Activated CD8-positive, alpha-beta T cell treated with anti-CD3 and anti-CD28 coated beads for 36 hours (primary cell): ENCODE data around the gene GSTT2B. TPM values are rescaled to one million over a fixed set of nuclear protein-coding genes. Genes with fewer than 3 reads are reported as not detected.
"Not testable (repeated sequence)": the region's sequence is repeated elsewhere in the genome, so short reads cannot be mapped to it uniquely, and the experiment has no call there.

Experiments used
- ATAC-seq: fragments of 200-7000 bp; cut with Tn5 transposase; one replicate; pipeline ENCODE4 v1.10.0; 2021; ENCODE audit warnings: mild to moderate bottlenecking, moderate library complexity
- CTCF ChIA-PET: fragments of 350-600 bp; sonication (Branson Sonifier 250); formaldehyde crosslinking; loops from one replicate; lab custom pipeline; 2021; ENCODE audit warnings: antibody characterized with exemption; lab: Charles Lee
- POLR2A ChIA-PET: fragments of 350-600 bp; sonication (Branson Sonifier 250); formaldehyde crosslinking; loops from one replicate; lab custom pipeline; 2021; ENCODE audit warnings: antibody characterized with exemption; lab: Charles Lee
- DNase-seq: peaks from one replicate; pipeline ENCODE4 v3.0.0-alpha.2; 2020
- H3K27ac Mint-ChIP-seq: one replicate; pipeline ENCODE4 v1.8.0; 2021; ENCODE audit warnings: mild to moderate bottlenecking, mixed read lengths
- H3K27me3 Mint-ChIP-seq: one replicate; pipeline ENCODE4 v1.8.0; 2021; ENCODE audit warnings: mixed read lengths
- H3K36me3 Mint-ChIP-seq: one replicate; pipeline ENCODE4 v1.8.0; 2021; ENCODE audit warnings: low read depth, mixed read lengths
- H3K4me1 Mint-ChIP-seq: one replicate; pipeline ENCODE4 v1.8.0; 2021; ENCODE audit warnings: low read depth, mixed read lengths
- H3K4me3 Mint-ChIP-seq: one replicate; pipeline ENCODE4 v1.8.0; 2021; ENCODE audit warnings: mild to moderate bottlenecking, moderate library complexity, mixed read lengths
- H3K9me3 Mint-ChIP-seq: one replicate; pipeline ENCODE4 v1.8.0; 2021; ENCODE audit warnings: mixed read lengths
- intact Hi-C: fragments of 100-400 bp; cut with micrococcal nuclease; formaldehyde crosslinking; loops from one replicate; pipeline ENCODE4 v1.10.0; 2022
- total RNA-seq, 2 experiments: library from RNA; stranded (reverse); gene quantifications; one replicate each; pipeline ENCODE4 v1.2.3, GENCODE V29; 2021
- TF ChIP-seq, protein P1 (sequence below): fragments of 200-600 bp; IDR thresholded peaks from one replicate; pipeline ENCODE4 v1.8.0; 2022; ENCODE audit warnings: antibody characterized with exemption, mild to moderate bottlenecking

Gene GSTT2B
- total RNA-seq, 2 experiments from 2014 or later = not detected

DNA sequence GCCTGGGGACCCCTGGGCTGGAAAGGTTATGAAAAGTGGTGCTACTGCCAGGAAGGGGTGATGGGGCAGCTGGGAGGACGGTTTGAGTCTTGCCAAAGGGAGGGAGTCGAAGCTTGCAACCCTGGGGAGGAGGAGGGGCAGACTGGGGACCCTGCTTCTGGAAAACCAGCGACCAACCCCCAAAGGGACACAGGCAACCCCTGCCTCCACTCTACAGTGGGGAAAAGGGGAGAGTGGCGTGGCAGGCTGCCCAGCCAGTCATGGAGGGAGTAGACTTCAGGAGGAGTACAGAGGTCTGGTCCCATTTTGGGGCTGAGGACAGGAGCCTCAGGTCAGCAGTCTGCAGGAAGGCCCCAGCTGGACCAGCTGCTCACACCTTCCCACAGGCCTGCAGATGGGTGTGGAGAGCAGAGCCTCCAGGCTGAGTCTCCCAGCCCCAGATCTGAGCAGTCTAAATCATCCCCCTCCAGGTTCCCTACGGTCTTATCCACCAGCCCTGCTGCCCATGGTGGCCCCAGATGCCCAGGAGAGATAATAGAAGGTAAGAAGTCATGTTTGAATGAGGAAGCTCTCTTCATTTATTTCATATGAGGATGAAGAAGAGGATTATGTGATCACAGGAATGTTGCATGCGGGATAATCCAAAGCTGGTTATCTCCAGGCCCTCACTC lies 10.0 kb upstream of the GSTT2B start:
- CTCF ChIA-PET = no interaction called here
- H3K27me3 Mint-ChIP-seq = no peaks in the 10 kb centered on the region
- TF ChIP-seq, protein P1, sequence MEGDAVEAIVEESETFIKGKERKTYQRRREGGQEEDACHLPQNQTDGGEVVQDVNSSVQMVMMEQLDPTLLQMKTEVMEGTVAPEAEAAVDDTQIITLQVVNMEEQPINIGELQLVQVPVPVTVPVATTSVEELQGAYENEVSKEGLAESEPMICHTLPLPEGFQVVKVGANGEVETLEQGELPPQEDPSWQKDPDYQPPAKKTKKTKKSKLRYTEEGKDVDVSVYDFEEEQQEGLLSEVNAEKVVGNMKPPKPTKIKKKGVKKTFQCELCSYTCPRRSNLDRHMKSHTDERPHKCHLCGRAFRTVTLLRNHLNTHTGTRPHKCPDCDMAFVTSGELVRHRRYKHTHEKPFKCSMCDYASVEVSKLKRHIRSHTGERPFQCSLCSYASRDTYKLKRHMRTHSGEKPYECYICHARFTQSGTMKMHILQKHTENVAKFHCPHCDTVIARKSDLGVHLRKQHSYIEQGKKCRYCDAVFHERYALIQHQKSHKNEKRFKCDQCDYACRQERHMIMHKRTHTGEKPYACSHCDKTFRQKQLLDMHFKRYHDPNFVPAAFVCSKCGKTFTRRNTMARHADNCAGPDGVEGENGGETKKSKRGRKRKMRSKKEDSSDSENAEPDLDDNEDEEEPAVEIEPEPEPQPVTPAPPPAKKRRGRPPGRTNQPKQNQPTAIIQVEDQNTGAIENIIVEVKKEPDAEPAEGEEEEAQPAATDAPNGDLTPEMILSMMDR = no peak
- no peak overlapping the region for H3K4me3 Mint-ChIP-seq
- POLR2A ChIA-PET = interaction anchor here (1.1 to 1.7 kb wide), 2 partner anchors 41 to 44 kb away, joined by 3 to 4 read pairs; no protein-coding TSS in a partner anchor
- peaks cover 28% of the 10 kb centered on the region for H3K36me3 Mint-ChIP-seq
- no peak for DNase-seq
- intact Hi-C loops = no loop called here
- no peaks in the 10 kb centered on the region for H3K9me3 Mint-ChIP-seq
- no peak for ATAC-seq
- peaks cover 21% of the 10 kb centered on the region for H3K4me1 Mint-ChIP-seq
- peak overlapping the region; percentile 15 for H3K27ac Mint-ChIP-seq

DNA sequence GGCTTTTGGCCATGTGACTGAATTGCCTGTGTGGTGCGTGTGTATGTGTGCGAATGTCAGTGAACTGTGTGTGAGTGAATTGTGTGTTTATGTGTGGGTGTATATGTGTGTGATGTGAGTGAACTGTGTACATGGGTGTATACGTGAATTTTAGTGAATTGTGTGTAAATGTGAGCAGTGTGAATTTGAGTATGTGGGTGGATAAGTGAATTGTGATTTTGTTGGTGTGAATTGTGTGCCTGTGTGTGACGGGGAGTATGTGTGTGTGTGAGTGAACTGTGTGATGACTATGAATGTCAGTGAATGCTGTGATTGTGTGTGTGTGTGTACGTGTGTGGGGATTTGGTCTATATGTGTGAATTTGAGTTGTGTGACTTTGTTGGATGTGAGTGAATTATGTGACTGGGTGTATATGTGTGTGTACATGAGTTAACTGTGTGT lies 9.2 kb upstream of the GSTT2B start:
- intact Hi-C loops = no loop called here
- Mint-ChIP-seq H3K36me3 (peaks cover 28% of the 10 kb centered on the region), H3K27ac (peak overlapping the region; percentile 6), H3K4me1 (peaks cover 21% of the 10 kb centered on the region), H3K9me3 (no peaks in the 10 kb centered on the region), H3K4me3 (no peak overlapping the region), H3K27me3 (no peaks in the 10 kb centered on the region)
- no peak for ATAC-seq
- POLR2A ChIA-PET = interaction anchor here (1.1 kb wide), 1 partner anchor 40 kb away, joined by 3 read pairs; no protein-coding TSS in a partner anchor
- DNase-seq = no peak
- CTCF ChIA-PET = no interaction called here
- TF ChIP-seq, protein P1 = no peak

DNA sequence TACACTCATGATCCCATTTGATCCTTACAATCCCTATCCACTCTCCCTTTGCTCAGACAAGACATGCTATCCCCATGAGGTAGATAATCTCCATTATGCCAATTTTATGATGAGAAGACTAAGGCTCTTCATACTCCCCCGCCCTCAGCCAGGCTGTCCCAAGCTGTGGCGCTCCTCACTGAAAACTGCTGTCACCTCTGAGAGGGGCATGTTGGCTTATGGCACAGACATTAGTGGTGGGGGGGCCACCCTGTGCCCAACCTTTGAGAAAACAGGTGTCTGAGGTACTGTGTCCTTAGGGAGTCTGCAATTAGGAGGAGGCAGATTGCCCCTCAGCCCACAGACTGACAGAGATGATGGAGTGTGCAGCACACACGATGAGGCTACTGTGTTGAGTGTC lies 8.1 kb upstream of the GSTT2B start:
- no peak overlapping the region for H3K4me3 Mint-ChIP-seq
- intact Hi-C loops = no loop called here
- TF ChIP-seq, protein P1 = no peak
- H3K27ac Mint-ChIP-seq = no peak overlapping the region
- ATAC-seq (no peak), DNase-seq (no peak)
- ChIA-PET POLR2A (no interaction called here), CTCF (no interaction called here)
- peaks cover 21% of the 10 kb centered on the region for H3K4me1 Mint-ChIP-seq
- H3K36me3 Mint-ChIP-seq = peaks cover 28% of the 10 kb centered on the region
- no peaks in the 10 kb centered on the region for H3K9me3 Mint-ChIP-seq
- no peaks in the 10 kb centered on the region for H3K27me3 Mint-ChIP-seq

DNA sequence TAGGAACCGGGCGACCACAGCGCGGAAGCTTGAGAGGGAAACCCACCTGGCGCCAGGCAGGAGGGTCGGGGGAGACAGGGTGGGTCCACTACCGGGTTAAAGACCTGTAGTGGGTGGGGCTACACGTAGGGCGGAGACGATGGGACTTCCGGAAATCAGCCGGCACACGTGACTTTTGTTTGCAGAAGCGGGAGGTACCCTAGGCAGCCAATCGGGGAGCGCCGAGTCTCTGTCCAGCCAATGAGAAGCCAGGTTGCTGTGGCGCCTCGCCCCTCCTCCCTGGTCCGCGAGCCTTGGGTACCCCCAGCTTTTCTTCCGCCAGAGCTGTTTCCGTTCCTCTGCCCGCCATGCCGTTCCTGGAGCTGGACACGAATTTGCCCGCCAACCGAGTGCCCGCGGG lies 5.6 kb upstream of the GSTT2B start, which contains the start of gene DDTL:
Gene DDTL, plus strand, starts transcription at position 321 of the 400 bp plus-strand sequence. Its CDS starts 27 bp downstream, at position 348.
- H3K27me3 Mint-ChIP-seq, CTCF ChIA-PET, H3K27ac Mint-ChIP-seq, intact Hi-C loops, DNase-seq, H3K4me3 Mint-ChIP-seq, POLR2A ChIA-PET, H3K9me3 Mint-ChIP-seq: not testable (repeated sequence)
- ATAC-seq = peak; percentile 98
- H3K4me1 Mint-ChIP-seq = peaks cover 16% of the 10 kb centered on the region
- H3K36me3 Mint-ChIP-seq = peaks cover 23% of the 10 kb centered on the region

DNA sequence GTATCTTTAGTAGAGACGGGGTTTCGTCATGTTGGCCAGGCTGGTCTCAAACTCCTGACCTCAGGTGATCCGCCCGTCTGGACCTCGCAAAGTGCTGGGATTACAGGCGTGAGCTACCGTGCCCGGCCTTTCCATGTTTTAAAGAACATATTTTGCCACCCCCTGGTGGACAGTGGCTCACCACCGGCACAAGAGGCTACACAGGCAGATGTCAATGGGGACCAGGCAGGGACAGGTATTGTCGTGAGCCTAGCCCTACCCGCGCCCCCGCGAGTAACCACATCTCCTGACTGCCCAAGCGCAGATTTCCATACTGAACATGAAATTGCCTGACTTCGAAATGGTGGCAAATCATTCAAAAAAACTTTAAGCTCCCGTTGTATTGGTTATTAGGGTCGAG lies 5.1 kb upstream of the GSTT2B start:
- peak; percentile 38 for ATAC-seq

DNA sequence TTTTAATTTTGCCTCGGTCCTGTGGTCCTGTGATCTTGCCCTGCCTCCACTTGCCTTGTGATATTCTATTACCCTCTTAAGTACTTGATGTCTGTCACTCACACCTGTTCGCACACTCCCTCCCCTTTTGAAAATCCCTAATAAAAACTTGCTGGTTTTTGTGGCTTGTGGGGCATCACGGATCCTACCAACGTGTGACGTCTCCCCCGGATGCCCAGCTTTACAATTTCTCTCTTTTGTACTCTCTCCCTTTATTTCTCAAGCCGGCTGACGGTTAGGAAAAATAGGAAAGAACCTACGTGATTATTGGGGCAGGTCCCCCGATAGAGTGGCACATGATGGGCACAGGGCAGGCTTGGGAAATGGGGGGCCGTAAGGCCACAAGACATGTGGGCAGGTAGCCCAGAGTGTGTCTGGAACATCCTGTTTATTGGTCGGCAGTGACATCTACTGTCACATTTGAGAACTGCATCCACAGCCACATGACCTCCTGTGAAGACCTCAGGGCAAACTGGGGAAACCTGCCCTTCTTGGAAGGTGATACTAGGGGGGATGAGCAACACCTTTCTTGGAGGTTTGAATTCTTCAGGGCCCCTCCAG lies 4.6 kb downstream of the GSTT2B start:
- H3K36me3 Mint-ChIP-seq, H3K27ac Mint-ChIP-seq, H3K27me3 Mint-ChIP-seq, intact Hi-C loops, H3K9me3 Mint-ChIP-seq, H3K4me1 Mint-ChIP-seq, H3K4me3 Mint-ChIP-seq, POLR2A ChIA-PET: not testable (repeated sequence)
- CTCF ChIA-PET = interaction anchor here (0.6 to 0.9 kb wide), 6 partner anchors 47 to 222 kb away, joined by 3 to 10 read pairs (median 4); no protein-coding TSS in a partner anchor
- TF ChIP-seq, protein P1 = peak; percentile 82
- ATAC-seq (peak; percentile 97), DNase-seq (peak; percentile 91)

More for the DNA sequence above, 5.1 kb upstream of the GSTT2B start:
- peaks cover 18% of the 10 kb centered on the region for H3K36me3 Mint-ChIP-seq
- POLR2A ChIA-PET, intact Hi-C loops, DNase-seq, H3K27me3 Mint-ChIP-seq, H3K27ac Mint-ChIP-seq, CTCF ChIA-PET, H3K9me3 Mint-ChIP-seq, H3K4me3 Mint-ChIP-seq: not testable (repeated sequence)
- H3K4me1 Mint-ChIP-seq = peaks cover 12% of the 10 kb centered on the region

DNA sequence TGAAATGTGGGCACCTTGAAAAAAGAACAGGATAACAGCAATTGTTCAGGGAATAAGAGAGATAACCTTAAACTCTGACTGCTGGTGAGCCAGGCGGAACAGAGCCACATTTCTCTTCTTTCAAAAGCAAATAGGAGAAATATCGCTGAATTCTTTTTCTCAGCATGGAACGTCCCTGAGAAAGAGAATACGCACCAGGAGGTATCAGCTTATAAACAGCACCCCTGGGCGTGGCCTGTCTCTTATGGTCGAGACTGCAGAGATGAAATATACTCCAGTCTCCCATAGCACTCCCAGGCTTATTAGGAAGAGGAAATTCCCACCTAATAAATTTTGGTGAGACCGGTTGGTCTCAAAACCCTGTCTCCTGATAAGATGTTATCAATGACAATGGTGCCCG lies 5.1 kb downstream of the GSTT2B start:
- POLR2A ChIA-PET, H3K27me3 Mint-ChIP-seq, intact Hi-C loops, H3K4me1 Mint-ChIP-seq, H3K36me3 Mint-ChIP-seq, DNase-seq, H3K9me3 Mint-ChIP-seq, H3K27ac Mint-ChIP-seq, ATAC-seq, H3K4me3 Mint-ChIP-seq: not testable (repeated sequence)
- CTCF ChIA-PET = interaction anchor here (0.6 to 0.9 kb wide), 6 partner anchors 48 to 223 kb away, joined by 3 to 10 read pairs (median 4); no protein-coding TSS in a partner anchor

DNA sequence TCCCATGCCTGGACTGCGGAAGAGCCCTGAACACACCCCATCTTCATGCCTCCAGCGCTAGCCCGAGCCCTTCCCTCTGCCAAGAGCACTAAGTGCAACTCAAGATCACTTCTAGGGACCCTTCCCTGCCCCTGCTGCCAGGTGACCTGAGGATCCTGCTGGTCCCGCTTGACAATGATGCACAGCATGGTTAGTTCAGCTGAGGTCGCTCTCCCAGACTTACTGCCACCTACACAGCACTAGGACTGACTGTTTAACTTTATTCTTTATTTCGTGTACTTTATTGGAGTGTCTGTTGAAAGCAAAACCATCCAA lies 6.0 kb downstream of the GSTT2B start:
- H3K27ac Mint-ChIP-seq, POLR2A ChIA-PET, H3K36me3 Mint-ChIP-seq, H3K4me1 Mint-ChIP-seq, H3K27me3 Mint-ChIP-seq, DNase-seq, intact Hi-C loops, ATAC-seq, H3K4me3 Mint-ChIP-seq, H3K9me3 Mint-ChIP-seq, CTCF ChIA-PET: not testable (repeated sequence)
